ENCODE results near the gene ANKFY1.

Gene ANKFY1

DNA sequence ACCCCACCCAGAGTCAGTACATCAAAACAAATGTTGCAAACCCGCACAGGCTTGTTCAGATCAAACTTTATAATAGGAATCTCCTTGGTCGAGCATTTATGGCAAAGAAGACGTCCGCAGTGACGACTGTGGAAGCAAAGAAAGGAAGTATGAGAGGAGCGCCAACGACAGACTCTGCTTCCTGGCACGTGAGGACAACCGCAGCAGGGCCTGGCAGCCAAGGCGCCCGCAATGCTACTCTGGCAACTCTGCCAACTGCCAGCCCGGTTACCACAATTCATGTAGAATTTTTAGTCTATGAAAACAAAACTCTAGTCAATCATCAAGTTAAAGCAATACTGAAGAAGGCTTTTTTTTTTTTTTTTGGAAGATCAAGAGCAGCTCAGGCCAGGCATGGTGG is 96.0 kb downstream of the ANKFY1 start:
- TF ChIP-seq, protein P1, sequence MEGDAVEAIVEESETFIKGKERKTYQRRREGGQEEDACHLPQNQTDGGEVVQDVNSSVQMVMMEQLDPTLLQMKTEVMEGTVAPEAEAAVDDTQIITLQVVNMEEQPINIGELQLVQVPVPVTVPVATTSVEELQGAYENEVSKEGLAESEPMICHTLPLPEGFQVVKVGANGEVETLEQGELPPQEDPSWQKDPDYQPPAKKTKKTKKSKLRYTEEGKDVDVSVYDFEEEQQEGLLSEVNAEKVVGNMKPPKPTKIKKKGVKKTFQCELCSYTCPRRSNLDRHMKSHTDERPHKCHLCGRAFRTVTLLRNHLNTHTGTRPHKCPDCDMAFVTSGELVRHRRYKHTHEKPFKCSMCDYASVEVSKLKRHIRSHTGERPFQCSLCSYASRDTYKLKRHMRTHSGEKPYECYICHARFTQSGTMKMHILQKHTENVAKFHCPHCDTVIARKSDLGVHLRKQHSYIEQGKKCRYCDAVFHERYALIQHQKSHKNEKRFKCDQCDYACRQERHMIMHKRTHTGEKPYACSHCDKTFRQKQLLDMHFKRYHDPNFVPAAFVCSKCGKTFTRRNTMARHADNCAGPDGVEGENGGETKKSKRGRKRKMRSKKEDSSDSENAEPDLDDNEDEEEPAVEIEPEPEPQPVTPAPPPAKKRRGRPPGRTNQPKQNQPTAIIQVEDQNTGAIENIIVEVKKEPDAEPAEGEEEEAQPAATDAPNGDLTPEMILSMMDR (IDR thresholded peaks at IDR 0.05; ENCODE audit: insufficient read depth, low read length, poor library complexity, severe bottlenecking), result no peak
- Histone ChIP-seq H3K27me3 (replicated peaks; ENCODE audit: control insufficient read depth, insufficient read depth, low read length) (no peaks in the 10 kb centered on the region), H3K4me3 (replicated peaks; ENCODE audit: low read depth, low read length) (no peak overlapping the region), H3K36me3 (ENCODE audit: control insufficient read depth, insufficient read depth, low read length) (peaks cover 51% of the 10 kb centered on the region)
- no peak for DNase-seq (ENCODE audit: extremely low read depth, insufficient read length)

DNA sequence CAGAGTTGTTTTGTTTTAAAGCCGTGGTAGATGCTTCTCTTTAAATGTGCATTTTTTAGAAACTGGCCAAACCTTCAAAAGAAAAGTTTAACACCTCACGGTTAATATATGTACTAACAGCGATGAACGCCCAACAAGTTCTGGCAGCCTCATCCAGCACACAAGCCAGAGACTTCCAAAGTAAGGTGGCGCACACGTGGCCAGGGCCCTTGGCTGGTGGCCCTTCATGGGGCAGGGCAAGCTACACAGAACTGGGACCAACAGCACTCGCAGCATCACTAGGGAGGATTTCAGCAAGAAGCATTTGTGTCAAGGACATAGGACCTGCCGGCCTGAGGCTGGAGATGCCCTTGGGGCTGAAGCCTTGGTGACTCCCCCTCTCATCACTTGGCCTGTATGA is 97.4 kb downstream of the ANKFY1 start:
- no peak overlapping the region for H3K4me3 ChIP-seq (replicated peaks; ENCODE audit: low read depth, low read length)
- TF ChIP-seq, protein P1 (IDR thresholded peaks at IDR 0.05; ENCODE audit: insufficient read depth, low read length, poor library complexity, severe bottlenecking), result no peak
- no peak for DNase-seq (ENCODE audit: extremely low read depth, insufficient read length)
- H3K27me3 ChIP-seq (replicated peaks; ENCODE audit: control insufficient read depth, insufficient read depth, low read length), result no peaks in the 10 kb centered on the region
- peaks cover 41% of the 10 kb centered on the region for H3K36me3 ChIP-seq (ENCODE audit: control insufficient read depth, insufficient read depth, low read length)

DNA sequence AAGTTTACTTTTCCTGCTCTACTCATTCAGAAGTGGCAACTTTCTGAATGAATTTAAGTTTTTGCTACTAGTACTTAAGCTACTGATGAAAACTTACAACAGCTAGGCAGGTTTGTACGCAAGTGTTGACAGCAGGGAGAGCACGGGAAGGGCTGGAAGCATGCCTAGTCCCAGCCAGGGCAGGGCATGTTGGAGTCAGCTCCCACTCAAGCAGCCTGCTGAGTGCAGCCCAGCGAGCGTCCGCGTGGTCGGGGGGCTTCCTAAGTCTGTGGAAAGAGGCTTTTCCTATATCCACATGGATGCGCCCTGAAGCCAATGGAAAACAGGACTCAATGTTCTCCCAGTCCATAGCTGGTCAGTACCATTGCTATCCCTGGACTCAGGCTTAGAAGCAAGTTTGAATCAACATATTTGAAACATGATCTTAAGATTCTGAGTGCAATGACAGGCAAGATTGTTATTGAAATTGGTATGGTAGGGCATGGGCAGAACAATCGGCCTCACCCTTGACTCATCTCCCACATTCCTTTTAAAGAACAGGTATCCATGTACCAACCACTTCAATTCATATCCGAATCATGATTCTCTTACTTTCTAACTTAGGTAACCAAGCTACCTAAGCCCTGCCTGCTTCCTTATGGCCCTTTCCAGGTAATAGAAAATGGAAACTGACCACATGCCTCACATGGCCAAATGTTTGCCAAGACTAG is 98.3 kb downstream of the ANKFY1 start:
- TF ChIP-seq, protein P1 (IDR thresholded peaks at IDR 0.05; ENCODE audit: insufficient read depth, low read length, poor library complexity, severe bottlenecking), result no peak
- DNase-seq (ENCODE audit: extremely low read depth, insufficient read length), result no peak
- Histone ChIP-seq H3K27me3 (replicated peaks; ENCODE audit: control insufficient read depth, insufficient read depth, low read length) (no peaks in the 10 kb centered on the region), H3K4me3 (replicated peaks; ENCODE audit: low read depth, low read length) (no peak overlapping the region), H3K36me3 (ENCODE audit: control insufficient read depth, insufficient read depth, low read length) (peaks cover 34% of the 10 kb centered on the region)

DNA sequence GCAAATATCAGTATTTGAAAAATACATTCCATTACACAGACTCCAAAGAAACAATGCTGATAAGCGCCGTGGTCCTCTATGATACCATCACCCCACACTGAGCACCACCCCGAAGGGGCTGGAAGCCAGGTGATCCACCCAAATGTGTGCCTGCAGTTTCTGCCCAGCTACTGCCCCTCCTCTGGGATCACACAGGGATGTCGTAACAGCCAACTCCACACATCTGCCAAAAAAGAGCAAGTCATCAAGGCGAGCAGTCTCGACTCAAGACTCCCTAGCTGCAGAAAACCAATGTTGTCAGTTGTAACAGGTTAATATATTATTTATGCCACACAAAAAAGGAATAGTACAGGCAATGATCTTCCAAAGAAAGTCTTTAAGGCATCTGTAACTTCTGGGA is 99.8 kb downstream of the ANKFY1 start:
- no peak for DNase-seq (ENCODE audit: extremely low read depth, insufficient read length)

DNA sequence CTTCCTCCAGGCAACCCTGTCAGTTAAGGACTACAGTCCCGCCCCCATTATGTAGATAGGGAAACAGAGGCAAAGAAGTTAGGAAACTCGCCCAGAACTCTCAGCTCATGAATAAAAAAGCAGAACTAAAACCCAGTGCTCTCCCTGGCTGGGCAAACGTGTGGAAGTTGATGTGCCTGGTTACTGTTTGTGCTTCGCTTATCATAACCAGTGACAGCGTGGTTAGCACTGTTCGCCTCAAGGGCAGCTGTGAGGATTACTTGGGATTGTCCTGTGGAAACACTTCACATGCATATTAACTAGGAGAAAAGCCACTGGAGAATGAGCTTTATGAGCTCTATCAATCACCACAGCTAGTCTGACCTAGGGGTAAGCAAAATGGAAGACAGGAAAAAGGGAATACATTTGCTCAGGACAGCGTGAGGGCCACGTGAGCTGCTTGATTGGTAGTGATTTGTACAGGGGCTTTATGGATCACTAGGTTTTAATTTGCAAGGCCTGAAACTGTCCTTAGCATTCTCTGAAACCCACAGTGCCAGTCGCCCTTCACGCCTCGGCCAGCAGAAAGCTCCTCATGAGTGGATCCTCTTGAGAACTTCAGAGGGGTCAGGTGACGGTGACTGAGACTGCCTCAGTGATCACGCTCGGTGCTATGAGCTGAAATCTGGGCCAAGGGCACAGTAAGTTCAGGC is 100.9 kb downstream of the ANKFY1 start:
- peaks cover 15% of the 10 kb centered on the region for H3K36me3 ChIP-seq (ENCODE audit: control insufficient read depth, insufficient read depth, low read length)
- TF ChIP-seq, protein P1 (IDR thresholded peaks at IDR 0.05; ENCODE audit: insufficient read depth, low read length, poor library complexity, severe bottlenecking), result no peak
- H3K4me3 ChIP-seq (replicated peaks; ENCODE audit: low read depth, low read length), result no peak overlapping the region
- DNase-seq (ENCODE audit: extremely low read depth, insufficient read length), result no peak
- no peaks in the 10 kb centered on the region for H3K27me3 ChIP-seq (replicated peaks; ENCODE audit: control insufficient read depth, insufficient read depth, low read length)

More for the DNA sequence above, 99.8 kb downstream of the ANKFY1 start:
- Histone ChIP-seq H3K27me3 (replicated peaks; ENCODE audit: control insufficient read depth, insufficient read depth, low read length) (no peaks in the 10 kb centered on the region), H3K36me3 (ENCODE audit: control insufficient read depth, insufficient read depth, low read length) (peaks cover 20% of the 10 kb centered on the region), H3K4me3 (replicated peaks; ENCODE audit: low read depth, low read length) (no peak overlapping the region)
- TF ChIP-seq, protein P1 (IDR thresholded peaks at IDR 0.05; ENCODE audit: insufficient read depth, low read length, poor library complexity, severe bottlenecking), result no peak

All from GM06990 (cell line).